ENCODE data around the gene CPVL. TPM values are rescaled to one million over a fixed set of nuclear protein-coding genes. Genes with fewer than 3 reads are reported as not detected.

The CPVL gene
- total and polyA plus RNA-seq, 8 donors, result 6.8 to 40.8 (median 11.2) TPM

GRCh38 chr7:28964056-28964455 lies 182.3 kb downstream of the CPVL start:
- no peak for DNase-seq
- peaks cover 0 to under 1% of the 10 kb centered on the region in 2 donors for H3K4me1 ChIP-seq
- H3K27ac ChIP-seq, result no peak overlapping the region
- H3K27me3 ChIP-seq, result peaks cover 0 to 19% of the 10 kb centered on the region in 2 donors
- intact Hi-C loops (cut with DNase I), result no loop called here
- TF ChIP-seq, protein P1, sequence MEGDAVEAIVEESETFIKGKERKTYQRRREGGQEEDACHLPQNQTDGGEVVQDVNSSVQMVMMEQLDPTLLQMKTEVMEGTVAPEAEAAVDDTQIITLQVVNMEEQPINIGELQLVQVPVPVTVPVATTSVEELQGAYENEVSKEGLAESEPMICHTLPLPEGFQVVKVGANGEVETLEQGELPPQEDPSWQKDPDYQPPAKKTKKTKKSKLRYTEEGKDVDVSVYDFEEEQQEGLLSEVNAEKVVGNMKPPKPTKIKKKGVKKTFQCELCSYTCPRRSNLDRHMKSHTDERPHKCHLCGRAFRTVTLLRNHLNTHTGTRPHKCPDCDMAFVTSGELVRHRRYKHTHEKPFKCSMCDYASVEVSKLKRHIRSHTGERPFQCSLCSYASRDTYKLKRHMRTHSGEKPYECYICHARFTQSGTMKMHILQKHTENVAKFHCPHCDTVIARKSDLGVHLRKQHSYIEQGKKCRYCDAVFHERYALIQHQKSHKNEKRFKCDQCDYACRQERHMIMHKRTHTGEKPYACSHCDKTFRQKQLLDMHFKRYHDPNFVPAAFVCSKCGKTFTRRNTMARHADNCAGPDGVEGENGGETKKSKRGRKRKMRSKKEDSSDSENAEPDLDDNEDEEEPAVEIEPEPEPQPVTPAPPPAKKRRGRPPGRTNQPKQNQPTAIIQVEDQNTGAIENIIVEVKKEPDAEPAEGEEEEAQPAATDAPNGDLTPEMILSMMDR (IDR thresholded peaks at IDR 0.05), result no peak
- H3K4me3 ChIP-seq, result no peak overlapping the region
- no peaks in the 10 kb centered on the region for H3K9me3 ChIP-seq
- ATAC-seq, result no peak
- no peaks in the 10 kb centered on the region for H3K36me3 ChIP-seq

- H3K27me3 ChIP-seq, result peaks cover 8 to 40% of the 10 kb centered on the region in 2 donors
- H3K36me3 ChIP-seq, result no peaks in the 10 kb centered on the region
- intact Hi-C loops (cut with DNase I), result no loop called here
- H3K4me1 ChIP-seq, result peaks cover 14 to 22% of the 10 kb centered on the region in 2 donors
- H3K4me3 ChIP-seq, result no peak overlapping the region
- TF ChIP-seq, protein P1 (IDR thresholded peaks at IDR 0.05), result no peak
- H3K27ac ChIP-seq, result no peak overlapping the region
- H3K9me3 ChIP-seq, result no peaks in the 10 kb centered on the region
- ATAC-seq (no peak), DNase-seq (no peak)
These were observed 184.4 kb downstream of the CPVL start for GRCh38 chr7:28961972-28962371.

DNA sequence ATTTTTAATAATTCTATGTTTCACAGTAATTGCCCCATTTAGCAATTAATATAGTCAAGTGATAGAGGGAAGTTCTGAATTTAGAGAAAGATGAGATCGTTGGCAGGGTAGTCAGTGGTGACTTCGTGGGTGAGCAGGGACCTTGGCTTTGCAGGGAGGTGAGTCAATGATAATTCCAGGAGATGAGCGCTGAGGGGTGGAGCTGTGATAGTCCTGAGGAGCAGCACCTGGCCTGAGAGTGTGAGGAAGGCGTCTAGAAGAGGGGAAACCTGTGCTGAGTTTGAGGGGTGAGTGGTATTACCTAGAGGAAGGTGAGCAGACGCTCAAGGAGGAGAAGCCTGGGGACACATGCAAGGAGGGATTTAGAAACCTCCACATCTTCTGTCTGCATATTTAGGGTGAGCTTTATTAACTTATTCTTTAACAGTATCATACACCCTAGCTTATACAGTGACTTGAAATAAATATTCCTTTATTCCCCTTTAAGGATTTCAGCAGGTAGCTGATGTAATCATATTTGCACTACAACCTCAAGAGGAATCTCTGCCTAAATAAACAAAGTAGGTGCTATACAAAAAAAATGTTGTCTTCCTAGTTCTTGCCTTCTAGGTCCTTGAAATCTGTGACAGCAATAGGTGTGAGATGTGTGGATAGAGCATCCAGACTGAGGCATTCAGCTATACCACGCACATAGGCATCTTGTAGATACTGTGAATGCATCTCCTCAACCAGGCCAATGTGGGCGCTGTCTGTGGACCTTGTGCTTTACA lies 186.1 kb downstream of the CPVL start:
- H3K27me3 ChIP-seq, result peaks cover 17 to 57% of the 10 kb centered on the region in 2 donors
- H3K9me3 ChIP-seq, result no peaks in the 10 kb centered on the region
- DNase-seq (no peak), ATAC-seq (peak; percentile 8)
- no peaks in the 10 kb centered on the region for H3K36me3 ChIP-seq
- no peak overlapping the region for H3K27ac ChIP-seq
- TF ChIP-seq, protein P1 (IDR thresholded peaks at IDR 0.05), result no peak
- H3K4me3 ChIP-seq, result no peak overlapping the region
- H3K4me1 ChIP-seq, result peaks cover 29 to 39% of the 10 kb centered on the region in 2 donors
- intact Hi-C loops (cut with DNase I), result no loop called here

GRCh38 chr7:28958980-28959347 lies 187.4 kb downstream of the CPVL start:
- intact Hi-C loops (cut with DNase I), result loop anchor here in 1 of 2 donors (10.0 kb wide), 1 partner anchor 146 kb away; no protein-coding TSS in a partner anchor
- no peak for ATAC-seq
- no peak for DNase-seq
- peaks cover 32 to 41% of the 10 kb centered on the region in 2 donors for H3K4me1 ChIP-seq
- peaks cover 17 to 70% of the 10 kb centered on the region in 2 donors for H3K27me3 ChIP-seq
- H3K36me3 ChIP-seq, result no peaks in the 10 kb centered on the region
- TF ChIP-seq, protein P1 (IDR thresholded peaks at IDR 0.05), result no peak
- no peaks in the 10 kb centered on the region for H3K9me3 ChIP-seq
- H3K4me3 ChIP-seq, result no peak overlapping the region
- H3K27ac ChIP-seq, result no peak overlapping the region

DNA sequence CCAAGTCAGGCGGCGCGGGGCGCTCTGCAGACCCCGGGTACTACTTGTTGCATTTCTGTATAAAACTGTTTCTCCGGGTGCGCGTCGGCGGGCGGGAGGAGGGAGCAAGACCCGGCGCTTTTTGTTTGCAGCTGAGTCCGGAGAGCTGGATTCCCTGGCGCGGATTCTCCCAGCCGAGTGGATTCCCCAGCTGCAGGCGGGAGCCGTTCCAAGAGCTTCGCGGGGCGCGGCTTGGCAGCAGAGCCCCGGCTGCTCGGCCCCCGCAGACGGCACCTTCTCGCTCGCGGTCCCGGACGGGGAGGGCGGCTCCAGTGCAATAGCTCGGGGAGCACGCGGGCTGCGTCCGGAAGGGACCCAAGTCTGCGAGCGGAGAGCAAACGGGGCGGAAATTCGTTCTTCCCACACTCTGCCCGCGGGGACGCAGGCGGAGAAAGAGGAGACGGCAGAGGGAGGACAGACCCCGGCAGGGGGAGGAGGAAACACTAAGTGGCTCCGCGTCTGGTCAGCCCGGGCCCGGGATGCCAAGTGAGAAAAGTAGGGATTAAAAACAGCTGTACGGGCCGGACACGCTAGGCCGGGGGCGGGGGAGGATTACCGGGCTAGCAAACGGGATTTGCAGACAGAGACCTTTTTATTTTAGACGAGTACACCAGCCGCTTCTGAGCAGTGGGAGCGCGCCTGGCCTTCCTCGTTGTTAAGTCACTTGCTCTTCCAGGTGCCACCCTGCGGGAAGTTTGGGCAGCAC lies 187.9 kb downstream of the CPVL start, which contains the start of gene TRIL:
TSS of gene TRIL (minus strand) at position 96 of the 745 bp plus-strand sequence. CDS start 284 bp downstream, outside the sequence.
- Histone ChIP-seq H3K4me3 (peak within 1 kb of the TSS; percentile 40 to 43), H3K27me3 (peaks cover 17 to 74% of the 10 kb centered on the region in 2 donors), H3K27ac (peak within 1 kb of the TSS in 1 of 2 donors; percentile 23), H3K9me3 (no peaks in the 10 kb centered on the region), H3K4me1 (peaks cover 32 to 41% of the 10 kb centered on the region in 2 donors), H3K36me3 (no peaks in the 10 kb centered on the region)
- intact Hi-C loops (cut with DNase I), result loop anchor here in 1 of 2 donors (10.0 kb wide), 1 partner anchor 146 kb away; no protein-coding TSS in a partner anchor
- ATAC-seq (peak; percentile 18), DNase-seq (peak; percentile 75 to 92 (median 88))
- TF ChIP-seq, protein P1 (IDR thresholded peaks at IDR 0.05), result no peak

Data from left lung (tissue), 10 donors.